OCI-LY3 (cell line): Measurements from ENCODE around the gene TTC7B.

Experiments used
- CTCF ChIP-seq: fragments of 200-600, 300-600 bp; sonication (generic); IDR thresholded peaks from 2 replicates; pipeline ENCODE4 v1.5.1; 2014; ENCODE audit warnings: antibody characterized with exemption, low read length, low read depth
- EZH2phosphoT487 ChIP-seq: fragments of 200-600 bp; shearing (Covaris generic); IDR thresholded peaks from 2 replicates; pipeline ENCODE4 v1.6.1; 2018; ENCODE audit warnings: antibody characterized with exemption, mixed run types, low read depth

- TF ChIP-seq CTCF (no peak), EZH2phosphoT487 (no peak)
Observed at GRCh38 chr14:90731487-90731886, 84.7 kb downstream of the TTC7B start.
